HT-29 (cell line): Measurements from ENCODE around the gene MSH4. TPM values are rescaled to one million over a fixed set of nuclear protein-coding genes. Genes with fewer than 3 reads are reported as not detected.
A peak's percentile ranks its signal among the peaks of the same experiment; 100 is the strongest.
"Not testable (repeated sequence)": the region's sequence is repeated elsewhere in the genome, so short reads cannot be mapped to it uniquely, and the experiment has no call there.

Experiments
- DNase-seq: peaks from one replicate; pipeline ENCODE4 v3.0.0-alpha.2; 2015; ENCODE audit warnings: low spot score
- small RNA-seq: library from RNA; depleted of rRNA; stranded (forward); fragments of <200 nt; gene quantifications from one replicate; pipeline ENCODE3, GENCODE V24; 2014
- total RNA-seq: library from RNA; depleted of rRNA; stranded (reverse); fragments of >200 nt; shearing (Covaris generic); gene quantifications from 2 replicates; pipeline ENCODE4 v1.2.3, GENCODE V29; 2014; rRNA removed

Gene MSH4
- total RNA-seq, 1 experiment from 2014 or later, result 0.05 TPM

- no peak for DNase-seq
Observed at GRCh38 chr1:75932304-75932703, 135.6 kb downstream of the MSH4 start, which contains the start of gene ASB17. TSS of gene ASB17 (minus strand) at chr1:75932404. CDS start at chr1:75932291, 113 bp downstream.

GRCh38 chr1:75937034-75937433 lies 140.4 kb downstream of the MSH4 start:
- no peak for DNase-seq

GRCh38 chr1:75943037-75943436 lies 146.4 kb downstream of the MSH4 start:
- not testable (repeated sequence) for DNase-seq

GRCh38 chr1:75950176-75950575 lies 153.5 kb downstream of the MSH4 start:
- DNase-seq, result no peak

GRCh38 chr1:75952016-75952415 lies 155.3 kb downstream of the MSH4 start:
- no peak for DNase-seq

GRCh38 chr1:75953461-75953860 lies 156.8 kb downstream of the MSH4 start:
- DNase-seq, result no peak

GRCh38 chr1:75954586-75954985 lies 157.9 kb downstream of the MSH4 start:
- DNase-seq, result peak; percentile 43

Small RNAs within 50 kb of the gene (small RNA-seq; reads per million reads assigned to genes)
- not detected for gene SNORD45A
- not detected for gene SNORD45B
- not detected for gene SNORD45C

Other genes starting within 250 kb of the MSH4 start
- 2.8 and 3.3 TPM in 2 replicates for gene SLC44A5, start 185.8 kb upstream of the MSH4 start, total RNA-seq
- 20.3 and 20.6 TPM in 2 replicates for gene ACADM, start 72.2 kb upstream of the MSH4 start, total RNA-seq
- gene RABGGTB, start 10.6 kb upstream of the MSH4 start, total RNA-seq, result 63.6 and 69.1 TPM in 2 replicates
- gene ASB17, start 135.5 kb downstream of the MSH4 start, total RNA-seq, result not detected in 2 replicates